CD4-positive, alpha-beta T cell treated with Interleukin-4 for 4 hours (primary cell): ENCODE data around the gene CABLES1.
"Not testable (repeated sequence)": the region's sequence is repeated elsewhere in the genome, so short reads cannot be mapped to it uniquely, and the experiment has no call there.

Experiments used
- DNase-seq: peaks from one replicate; pipeline ENCODE4 v3.0.0-alpha.2; 2020

CABLES1 gene

GRCh38 chr18:23134780-23135549 is at the start of gene CABLES1:
TSS of gene CABLES1 (plus strand) at chr18:23135485. CDS start at chr18:23135763, 278 bp downstream.
- DNase-seq: no peak

DNA sequence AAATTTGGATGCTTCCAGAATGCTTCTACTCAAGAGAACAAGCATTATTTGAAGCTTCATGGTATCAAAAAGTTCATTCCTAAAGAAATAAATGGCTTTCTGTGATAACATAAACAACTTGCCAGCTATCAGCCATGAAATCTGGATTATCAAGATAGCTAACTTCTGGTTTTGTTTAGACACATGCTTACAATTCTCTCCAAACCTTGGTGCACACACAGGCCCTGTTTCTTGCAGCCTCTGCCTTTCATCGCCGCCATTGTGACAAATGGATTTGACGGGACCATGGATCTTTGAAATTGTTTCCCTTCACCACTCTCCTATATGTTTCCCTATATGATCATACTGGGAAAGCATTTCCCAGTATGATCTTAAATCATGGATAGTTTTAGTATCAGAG is 47.9 kb upstream of the CABLES1 start:
- no peak for DNase-seq

DNA sequence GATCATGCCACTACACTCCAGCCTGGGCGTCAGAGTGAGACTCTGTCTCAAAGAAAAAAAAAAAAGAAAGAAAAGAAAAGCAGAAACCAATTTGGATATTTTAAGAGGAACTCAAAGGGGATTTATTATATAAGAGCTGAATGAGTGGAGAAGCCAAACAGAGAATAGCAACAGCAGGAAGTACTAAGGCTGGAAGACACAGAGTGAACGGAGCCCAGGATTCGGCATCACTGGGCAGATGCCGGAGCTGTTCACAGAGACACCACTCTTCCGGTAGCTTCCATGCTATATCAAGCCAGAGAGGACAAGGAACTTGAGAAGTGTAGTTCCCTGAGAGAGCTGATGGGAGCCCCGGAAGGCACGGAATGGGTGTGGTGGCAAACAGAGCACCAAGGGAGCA is 47.0 kb upstream of the CABLES1 start:
- no peak for DNase-seq

GRCh38 chr18:23091017-23091993 is 44.0 kb upstream of the CABLES1 start:
- not testable (repeated sequence) for DNase-seq

DNA sequence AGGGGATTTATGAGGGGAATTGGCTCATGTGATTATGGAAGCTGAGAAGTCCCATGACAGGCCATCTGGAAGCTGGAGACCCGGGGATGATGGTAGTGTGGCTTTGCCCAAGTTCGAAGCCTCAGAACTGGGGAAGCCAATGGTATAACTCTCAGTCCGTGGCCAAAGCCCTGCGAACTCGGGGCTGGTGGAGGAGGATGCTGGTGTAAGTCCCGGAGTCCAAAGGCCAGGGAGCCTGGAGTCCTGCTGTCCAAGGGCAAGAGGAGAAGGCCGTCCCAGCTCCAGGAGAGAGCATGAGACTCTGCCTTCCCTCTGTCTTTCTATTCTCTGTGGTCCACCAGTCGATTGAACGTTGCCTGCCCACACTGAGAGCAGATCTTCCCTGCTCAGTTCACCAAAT is 43.2 kb upstream of the CABLES1 start:
- DNase-seq: no peak

GRCh38 chr18:23093130-23093529 is 42.2 kb upstream of the CABLES1 start:
- DNase-seq: not testable (repeated sequence)

GRCh38 chr18:23093772-23094171 is 41.5 kb upstream of the CABLES1 start:
- DNase-seq: no peak

DNA sequence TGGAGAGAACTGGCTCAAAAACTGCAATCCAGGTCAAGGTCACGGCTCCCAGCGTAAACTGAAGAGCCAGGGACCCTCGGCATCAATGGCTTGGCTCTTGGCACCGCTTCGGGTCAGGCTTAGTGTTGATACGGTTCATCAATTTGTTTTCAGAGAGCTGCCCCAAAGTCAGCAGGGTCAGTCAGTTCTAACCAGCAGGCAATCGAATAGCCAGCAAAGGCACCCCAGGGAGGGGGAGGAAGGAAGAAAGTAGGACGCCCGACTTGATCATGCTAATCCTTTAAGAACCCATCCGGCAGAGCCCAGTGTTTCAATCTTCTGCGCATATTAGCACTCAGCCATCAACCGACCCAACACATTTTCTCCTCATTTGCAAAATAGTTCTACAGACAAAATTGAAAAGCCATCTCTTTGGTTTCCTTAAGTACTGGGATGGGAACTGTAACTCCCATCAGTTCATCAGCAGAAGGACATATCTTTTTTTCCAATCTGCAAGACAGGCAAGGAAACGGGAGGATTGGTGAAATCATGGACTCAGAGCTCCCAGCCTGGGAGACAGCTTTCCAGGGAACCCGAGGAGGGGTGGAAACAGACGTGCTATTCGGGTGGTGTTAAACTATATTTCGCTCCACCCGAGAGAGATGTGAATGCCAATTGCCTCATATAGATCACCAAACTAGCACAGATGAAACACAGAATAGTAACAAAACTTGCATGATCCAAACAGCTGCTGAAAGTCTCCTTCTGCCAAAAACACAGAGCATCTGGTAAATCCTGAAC is 40.7 kb upstream of the CABLES1 start:
- no peak for DNase-seq

GRCh38 chr18:23095463-23095862 is 39.8 kb upstream of the CABLES1 start:
- DNase-seq: no peak

DNA sequence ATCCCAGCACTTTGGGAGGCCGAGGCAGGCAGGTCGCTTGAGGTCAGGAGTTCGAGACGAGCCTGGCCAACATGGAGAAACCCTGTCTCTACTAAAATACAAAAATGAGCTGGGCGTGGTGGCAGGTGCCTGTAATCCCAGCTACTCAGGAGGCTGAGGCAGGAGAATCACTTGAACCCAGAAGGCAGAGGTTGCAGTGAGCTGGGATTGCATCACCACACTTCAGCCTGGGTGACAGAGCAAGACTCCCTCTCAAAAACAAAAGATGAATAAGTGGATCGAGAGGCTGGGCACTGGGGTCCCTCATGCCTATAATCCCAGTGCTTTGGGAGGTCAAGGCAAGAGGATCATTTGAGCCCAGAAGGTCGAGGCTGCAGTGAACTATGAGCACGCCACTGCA is 38.3 kb upstream of the CABLES1 start:
- DNase-seq: not testable (repeated sequence)

- DNase-seq: no peak
Observed at GRCh38 chr18:23099621-23100020, 35.7 kb upstream of the CABLES1 start.

- DNase-seq: no peak
Observed at GRCh38 chr18:23101861-23102432, 33.3 kb upstream of the CABLES1 start.

GRCh38 chr18:23102493-23103261 is 32.6 kb upstream of the CABLES1 start:
- no peak for DNase-seq

- DNase-seq: no peak
Observed at GRCh38 chr18:23103449-23103848, 31.8 kb upstream of the CABLES1 start.

- no peak for DNase-seq
Observed at GRCh38 chr18:23105030-23105429, 30.3 kb upstream of the CABLES1 start.

GRCh38 chr18:23105581-23106219 is 29.6 kb upstream of the CABLES1 start:
- DNase-seq: no peak

DNA sequence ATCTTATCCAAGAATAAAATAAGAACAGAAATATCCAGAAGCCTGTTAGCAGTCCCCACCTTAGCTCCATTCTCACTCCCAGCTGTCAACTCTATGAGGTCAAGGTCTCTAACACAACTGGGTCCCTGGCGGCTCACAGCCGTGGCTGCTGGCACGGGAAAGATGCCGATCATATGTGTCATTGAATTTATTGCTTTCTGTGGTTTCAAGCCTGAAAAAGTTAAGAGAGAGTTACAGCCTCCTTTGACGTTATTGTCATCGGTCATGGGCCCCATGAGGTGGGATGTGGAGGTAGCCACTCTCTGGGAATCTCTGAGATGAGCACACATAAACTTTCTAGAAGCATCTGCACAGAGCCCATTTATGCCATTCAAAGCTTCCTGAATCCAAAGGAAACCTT is 28.7 kb upstream of the CABLES1 start:
- no peak for DNase-seq

DNA sequence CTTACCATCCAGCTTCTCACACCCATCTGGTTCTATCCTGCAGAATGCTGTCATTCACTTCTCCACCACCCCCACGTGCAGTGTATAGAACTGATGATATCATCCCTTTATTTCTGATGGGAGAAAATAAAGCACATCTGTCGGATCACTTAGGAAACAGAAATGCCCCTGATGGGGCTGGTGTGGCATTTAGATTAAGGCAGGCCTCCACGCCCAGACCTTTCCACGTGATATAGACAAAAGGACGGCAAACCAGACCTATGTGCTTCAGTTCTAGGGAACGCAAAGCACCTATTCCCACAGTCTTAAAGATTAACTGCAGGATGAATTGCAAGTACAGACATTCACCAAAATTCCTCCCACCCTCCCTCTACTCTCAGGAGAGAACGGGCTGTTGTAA is 27.6 kb upstream of the CABLES1 start:
- DNase-seq: no peak

DNA sequence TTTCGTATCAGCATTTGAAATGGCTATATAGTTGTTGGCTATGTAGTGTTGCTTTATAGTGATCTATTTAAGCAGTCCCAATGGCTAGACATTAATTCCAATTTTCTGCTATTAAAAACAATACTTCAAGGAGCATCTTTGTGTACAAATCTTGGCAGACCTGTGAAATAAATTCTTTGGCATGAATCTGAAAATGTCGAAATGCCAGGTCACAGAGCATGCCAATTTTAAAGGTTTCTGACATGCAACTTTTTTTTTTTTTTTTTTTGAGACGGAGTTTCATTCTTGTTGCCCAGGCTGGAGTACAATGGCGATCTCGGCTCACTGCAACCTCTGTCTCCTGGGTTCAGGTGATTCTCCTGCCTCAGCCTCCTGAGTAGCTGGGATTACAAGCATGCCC is 26.8 kb upstream of the CABLES1 start:
- no peak for DNase-seq

DNA sequence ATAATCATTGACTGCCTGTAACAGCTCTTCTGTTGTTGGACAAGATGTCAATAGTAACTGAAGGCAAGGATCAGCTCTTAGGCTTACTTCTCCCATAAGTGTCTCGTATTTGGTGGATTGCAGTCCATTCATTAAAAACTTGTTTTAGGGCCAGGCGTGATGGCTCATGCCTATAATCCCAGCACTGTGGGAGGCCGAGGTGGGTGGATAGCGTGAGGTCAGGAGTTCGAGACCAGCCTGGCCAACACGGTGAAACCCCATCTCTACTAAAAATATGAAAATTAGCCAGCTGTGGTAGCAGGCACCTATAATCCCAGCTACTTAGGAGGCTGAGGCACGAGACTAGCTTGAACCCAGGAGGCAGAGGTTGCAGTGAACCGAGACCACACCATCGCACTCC is 26.1 kb upstream of the CABLES1 start:
- not testable (repeated sequence) for DNase-seq

GRCh38 chr18:23113576-23113975 is 21.7 kb upstream of the CABLES1 start:
- no peak for DNase-seq
